ENCODE data around the gene IL22RA1.

The IL22RA1 gene, protein sequence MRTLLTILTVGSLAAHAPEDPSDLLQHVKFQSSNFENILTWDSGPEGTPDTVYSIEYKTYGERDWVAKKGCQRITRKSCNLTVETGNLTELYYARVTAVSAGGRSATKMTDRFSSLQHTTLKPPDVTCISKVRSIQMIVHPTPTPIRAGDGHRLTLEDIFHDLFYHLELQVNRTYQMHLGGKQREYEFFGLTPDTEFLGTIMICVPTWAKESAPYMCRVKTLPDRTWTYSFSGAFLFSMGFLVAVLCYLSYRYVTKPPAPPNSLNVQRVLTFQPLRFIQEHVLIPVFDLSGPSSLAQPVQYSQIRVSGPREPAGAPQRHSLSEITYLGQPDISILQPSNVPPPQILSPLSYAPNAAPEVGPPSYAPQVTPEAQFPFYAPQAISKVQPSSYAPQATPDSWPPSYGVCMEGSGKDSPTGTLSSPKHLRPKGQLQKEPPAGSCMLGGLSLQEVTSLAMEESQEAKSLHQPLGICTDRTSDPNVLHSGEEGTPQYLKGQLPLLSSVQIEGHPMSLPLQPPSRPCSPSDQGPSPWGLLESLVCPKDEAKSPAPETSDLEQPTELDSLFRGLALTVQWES

DNA sequence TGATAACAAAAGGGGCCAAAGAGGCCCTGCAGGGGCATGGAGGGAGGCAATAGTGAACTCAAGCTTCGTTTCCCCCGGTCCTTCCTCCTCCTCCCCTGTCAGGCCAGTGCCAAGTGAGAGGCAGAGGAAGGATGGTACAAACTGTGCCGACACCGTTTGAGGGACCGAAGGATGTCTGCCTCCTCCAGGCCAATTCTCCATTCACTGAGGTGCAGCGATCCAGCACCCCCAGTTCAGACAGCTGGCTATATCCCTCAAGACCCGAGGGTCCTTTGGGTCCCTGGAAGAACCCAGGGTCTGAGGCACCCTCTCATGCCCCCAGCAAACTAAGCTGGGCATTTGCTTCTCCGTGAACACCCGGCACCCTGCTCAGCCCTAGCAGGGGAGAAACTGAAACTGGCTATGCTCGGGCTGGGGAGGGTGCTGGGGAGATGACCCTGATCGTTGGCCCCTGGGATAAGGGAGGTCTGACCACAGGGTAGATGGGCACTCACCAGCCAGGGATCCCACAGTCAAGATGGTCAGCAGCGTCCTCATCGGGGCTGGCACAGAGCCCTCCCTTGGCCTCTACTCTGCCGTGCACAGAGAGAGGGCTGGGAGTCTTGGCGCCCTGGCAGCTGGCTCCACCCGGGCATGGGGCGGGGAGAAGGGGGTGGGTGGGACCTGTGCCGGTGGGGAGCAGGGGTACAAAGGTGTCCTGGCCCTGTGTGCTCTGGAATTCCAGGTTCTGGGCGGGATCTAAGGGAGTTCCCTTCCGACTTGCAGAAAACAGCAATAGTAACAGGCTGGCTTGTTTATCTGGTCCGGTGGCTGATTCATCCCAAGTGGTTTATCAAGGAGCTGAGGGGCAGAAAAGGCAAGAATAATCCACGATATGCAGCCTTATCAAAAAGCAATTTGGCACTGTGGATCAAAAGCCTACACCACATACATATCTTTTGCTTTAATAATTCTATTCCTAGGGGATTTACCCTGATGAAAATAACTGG is at the start of gene IL22RA1:
TSS of gene IL22RA1 (minus strand) at position 595 of the 989 bp plus-strand sequence. CDS start at position 537, 58 bp downstream.
- DNase-seq (ENCODE audit: low read depth), result no peak

DNA sequence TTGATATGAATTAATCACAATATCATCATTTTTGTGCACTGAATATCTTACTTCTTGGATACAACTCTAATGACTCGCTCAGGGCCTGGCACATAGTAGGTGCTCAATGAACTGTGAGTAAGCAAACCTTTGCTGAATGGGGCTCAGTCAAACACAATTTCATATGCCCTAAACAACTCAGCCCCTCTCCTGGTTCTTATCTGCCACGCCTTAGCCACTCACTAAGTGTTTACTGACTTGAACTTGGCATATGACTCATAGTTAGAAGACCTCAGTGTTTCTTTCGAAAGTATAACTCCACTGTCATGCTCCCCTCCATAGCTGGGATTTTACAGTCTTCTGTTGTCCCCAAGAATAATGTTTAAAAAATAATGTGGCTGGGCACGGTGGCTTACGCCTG is 48.9 kb upstream of the IL22RA1 start:
- DNase-seq (ENCODE audit: low read depth), result no peak

DNA sequence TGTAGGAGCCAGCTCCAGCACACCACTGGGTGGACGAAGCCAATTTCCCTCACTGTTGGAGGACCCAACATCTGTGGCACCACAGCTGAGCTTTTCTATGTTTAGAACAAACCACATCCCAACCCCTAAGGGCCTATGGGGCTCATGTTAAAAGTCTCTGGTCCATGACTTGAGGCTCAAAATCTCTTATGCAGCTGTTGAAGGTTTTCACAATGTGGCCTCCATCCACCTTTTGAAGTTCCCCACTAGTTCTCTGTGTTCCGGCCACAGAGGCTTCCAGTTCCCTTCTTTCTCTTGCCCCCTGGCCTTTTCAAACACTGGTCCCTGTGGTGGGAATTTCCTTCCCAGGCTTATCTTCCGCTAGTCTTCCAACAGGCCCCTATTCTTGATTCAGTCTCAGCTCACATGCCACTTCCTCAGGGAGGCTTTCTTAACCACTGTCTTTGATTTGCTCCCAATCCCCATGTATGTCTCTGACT is 48.1 kb upstream of the IL22RA1 start:
- no peak for DNase-seq (ENCODE audit: low read depth)

DNA sequence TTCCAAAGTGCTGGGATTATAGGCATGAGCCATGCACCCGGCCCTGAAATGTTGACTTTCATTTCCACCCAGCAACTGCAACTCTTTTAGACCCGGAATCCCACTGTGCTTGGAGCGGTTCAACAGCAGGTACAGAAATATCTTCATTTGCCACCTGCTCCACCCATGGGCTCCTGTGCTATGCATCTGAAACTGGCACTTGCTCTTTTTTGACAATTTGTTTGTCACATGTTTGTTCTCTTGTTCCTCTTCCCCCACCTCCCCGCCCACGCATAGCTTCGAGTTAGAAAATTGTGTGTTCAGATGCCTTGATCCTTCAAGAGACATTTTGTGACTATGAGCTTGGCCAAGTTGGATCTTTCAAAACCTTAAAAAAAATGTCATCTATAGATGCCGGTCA is 46.6 kb upstream of the IL22RA1 start:
- DNase-seq (ENCODE audit: low read depth), result no peak

DNA sequence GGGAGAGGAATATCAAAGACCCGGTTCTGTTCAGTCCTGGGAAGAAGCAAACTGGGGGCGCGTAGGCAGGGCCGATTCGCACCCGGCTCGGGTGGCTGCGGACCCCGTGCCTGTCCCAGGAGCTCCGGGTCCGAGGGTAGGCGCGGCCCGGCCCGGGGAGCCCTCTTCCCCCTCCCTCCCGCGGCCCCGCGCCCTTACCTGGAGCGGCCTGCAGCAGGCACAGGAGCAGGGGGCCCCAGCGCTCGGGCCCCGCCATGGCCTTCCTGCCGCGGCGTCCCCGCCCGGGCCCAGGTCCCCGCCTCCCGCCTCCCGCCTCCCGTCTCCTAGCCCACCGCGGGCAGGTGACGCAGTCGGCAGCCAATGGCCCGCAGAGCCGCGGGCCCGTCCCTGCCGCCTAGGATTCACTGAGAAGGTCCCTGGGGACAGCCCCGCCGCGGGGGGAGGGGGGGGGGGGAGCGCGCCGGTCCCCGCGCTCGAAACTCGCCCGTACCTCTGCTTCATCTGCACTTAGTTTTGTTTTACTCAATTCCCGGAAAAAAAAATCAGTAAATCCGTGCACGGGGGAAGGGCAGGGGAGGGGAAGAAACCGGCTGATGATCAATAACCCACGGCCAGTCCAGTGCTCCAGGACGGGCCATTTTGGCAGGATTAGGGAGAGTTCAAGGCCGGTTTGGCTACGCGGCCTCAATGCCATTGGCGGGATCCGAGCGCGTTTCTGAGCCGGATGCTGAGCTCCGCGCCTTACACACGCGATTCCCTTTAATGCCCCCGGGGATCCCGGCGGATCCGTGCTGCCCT is 44.3 kb upstream of the IL22RA1 start, which contains the start of gene IFNLR1:
TSS of gene IFNLR1 (minus strand) at position 297 of the 798 bp plus-strand sequence. CDS start at position 256, 41 bp downstream.
- DNase-seq (ENCODE audit: low read depth), result peak; percentile 58

DNA sequence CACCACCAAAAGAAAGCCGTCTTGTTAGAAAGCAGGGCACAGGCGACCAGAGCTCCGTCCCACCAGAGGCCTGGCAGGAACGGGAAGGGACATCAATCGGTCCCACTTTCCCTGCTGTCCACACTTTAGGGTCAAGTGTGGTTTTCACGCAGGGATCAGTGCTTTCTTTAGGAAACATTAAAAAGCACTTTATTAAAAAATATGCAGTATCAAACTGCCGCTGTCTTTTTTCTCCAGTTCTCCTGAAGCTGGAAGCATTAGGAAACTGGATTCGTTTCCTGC is 43.7 kb upstream of the IL22RA1 start:
- DNase-seq (ENCODE audit: low read depth), result no peak

DNA sequence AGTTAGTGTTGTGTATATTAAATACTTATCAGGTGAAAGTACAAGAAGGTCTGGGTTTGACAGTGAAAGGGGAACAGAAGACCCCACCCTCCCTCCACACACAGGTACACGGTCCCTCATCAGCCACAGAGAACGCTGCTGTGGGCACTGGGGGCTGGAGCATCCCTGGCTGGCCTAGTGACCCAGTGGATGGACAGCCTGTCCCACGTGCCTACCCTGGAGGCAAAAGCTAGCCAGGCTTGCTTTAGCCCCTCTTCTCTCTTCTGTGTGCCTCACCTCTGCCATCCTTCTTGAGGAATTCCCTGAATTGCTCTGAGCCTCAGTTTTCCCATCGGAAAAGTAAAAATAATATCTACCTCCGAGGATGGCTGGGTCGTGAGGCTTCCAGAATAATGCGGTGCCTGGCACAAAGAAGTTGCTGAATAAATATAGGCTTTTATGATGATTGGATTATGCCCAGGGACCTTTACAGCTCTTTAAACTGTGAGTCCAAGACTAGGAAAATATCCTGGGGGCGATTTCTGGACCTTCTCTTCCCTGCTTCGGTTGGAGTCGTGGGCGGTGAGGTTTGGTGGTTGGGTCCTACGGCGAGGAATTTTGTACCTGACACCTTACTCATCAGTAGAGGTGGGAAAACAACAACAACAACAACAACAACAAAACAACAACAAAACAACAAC is 43.2 kb upstream of the IL22RA1 start:
- no peak for DNase-seq (ENCODE audit: low read depth)

DNA sequence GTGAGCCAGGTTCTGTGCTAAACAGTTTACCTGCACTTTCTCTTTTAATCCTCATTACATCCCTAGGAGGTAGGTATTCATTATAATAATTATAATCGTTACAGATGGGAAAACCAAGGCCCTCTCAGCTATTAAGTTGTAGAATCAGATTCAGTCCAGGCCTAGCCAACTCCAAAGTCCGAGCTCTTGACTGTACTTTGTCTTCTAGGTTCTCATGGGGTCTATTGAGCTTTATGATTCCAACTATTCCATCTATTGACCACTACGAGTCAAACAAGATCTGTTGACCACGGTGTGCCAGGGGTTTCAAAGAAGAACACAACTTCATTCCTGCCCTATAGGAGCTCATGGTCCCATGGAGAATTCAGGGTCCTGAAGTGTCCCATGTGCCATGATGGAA is 42.1 kb upstream of the IL22RA1 start:
- no peak for DNase-seq (ENCODE audit: low read depth)

DNA sequence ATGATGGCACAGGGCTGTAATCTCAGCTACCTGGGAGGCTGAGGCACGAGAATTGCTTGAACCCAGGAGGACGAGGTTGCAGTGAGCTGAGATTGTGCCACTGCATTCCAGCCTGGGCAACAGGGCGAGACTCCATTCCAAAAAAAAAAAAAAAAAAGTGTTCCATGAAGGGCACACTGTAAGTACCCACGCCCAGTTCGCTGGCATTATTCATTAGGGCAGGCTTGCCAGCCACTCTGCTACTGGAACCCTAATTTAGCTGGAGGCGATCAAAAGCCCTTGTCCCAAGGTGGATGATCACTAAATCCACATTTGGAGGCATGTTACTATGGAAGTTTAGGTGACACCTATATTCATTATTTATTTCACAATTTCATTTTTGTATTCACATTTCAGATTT is 39.1 kb upstream of the IL22RA1 start:
- DNase-seq (ENCODE audit: low read depth), result no peak

DNA sequence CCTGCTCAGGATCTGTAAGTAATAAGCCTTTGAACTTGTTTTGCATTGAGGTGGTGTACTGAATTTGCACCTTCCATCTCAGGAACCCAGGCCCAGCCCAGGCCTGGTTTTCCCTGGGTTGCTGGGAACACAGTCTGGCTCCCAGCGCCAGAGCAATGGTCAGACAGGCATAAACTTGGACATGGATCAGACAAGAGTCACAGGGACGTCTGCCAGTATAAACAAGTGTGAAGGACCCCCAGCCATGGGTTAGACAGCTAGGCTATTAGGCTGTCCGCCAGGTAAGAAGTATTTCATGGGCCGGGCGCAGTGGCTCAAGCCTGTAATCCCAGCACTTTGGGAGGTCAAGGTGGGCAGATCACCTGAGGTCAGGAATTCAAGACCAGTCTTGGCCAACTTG is 38.7 kb upstream of the IL22RA1 start:
- no peak for DNase-seq (ENCODE audit: low read depth)

DNA sequence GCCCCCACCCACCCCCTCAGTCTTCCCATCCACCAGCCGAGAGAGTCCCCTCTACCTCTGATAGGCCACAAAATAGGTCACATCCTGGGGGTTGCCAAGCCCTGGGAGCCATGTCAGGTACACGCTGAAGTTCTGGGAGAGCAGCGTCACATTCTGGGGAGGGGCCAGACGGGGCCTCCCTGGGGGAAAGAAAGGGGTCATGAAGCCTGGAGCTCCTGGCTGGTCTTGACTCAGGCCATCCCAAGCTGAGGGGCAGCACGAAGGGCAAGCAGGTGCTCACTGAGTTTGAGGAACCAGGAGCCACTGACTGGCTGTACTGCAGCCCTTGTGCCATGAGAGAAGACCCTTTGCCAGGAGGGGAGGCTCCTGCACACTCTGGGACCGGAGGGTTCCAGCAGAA is 37.7 kb upstream of the IL22RA1 start:
- DNase-seq (ENCODE audit: low read depth), result no peak

DNA sequence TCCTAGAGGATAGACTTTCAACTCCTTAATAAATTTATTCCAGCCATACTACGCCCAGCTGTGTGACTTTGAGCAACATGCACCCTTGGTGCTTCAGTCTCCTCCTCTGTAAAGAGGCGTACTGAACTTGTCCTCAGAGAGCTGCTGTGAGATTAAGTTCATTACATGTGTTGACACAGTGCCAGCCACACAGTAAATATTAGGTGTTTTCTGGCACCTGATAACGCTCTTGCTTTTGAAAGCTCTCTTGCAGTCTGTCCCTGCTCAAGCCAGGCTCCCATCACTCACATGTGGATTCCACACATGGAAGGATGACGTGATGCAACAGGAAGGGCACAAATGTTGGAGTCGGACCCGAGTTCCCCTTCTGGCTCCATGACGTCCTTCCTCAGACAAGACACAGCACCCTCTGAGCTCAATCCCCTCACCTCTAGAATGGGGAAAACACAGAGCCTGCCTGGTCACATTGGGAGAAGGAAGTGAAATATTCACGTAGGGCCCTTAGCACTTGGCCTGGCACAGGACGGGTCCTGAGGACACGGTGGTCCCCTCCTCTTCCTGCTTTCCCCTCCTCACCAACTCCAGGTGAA is 36.4 kb upstream of the IL22RA1 start:
- DNase-seq (ENCODE audit: low read depth), result no peak

DNA sequence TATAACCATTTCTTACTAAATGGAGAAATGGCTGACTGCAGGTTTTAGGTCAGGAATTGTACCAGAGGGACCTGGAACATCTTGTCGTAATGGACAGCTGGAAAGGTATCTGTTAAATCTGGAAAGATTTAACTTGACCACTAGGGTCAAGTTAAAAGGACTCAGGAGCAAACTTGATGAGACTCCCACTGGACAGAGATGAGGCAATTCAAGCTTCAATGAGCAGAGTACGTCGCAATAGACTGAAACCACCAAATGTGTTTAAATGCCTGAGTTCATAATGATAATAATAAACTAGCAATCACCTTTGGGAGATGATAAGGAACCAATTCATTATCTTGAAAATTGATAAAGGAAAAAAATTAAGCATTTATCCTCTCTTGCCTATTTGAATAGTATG is 35.5 kb upstream of the IL22RA1 start:
- no peak for DNase-seq (ENCODE audit: low read depth)

DNA sequence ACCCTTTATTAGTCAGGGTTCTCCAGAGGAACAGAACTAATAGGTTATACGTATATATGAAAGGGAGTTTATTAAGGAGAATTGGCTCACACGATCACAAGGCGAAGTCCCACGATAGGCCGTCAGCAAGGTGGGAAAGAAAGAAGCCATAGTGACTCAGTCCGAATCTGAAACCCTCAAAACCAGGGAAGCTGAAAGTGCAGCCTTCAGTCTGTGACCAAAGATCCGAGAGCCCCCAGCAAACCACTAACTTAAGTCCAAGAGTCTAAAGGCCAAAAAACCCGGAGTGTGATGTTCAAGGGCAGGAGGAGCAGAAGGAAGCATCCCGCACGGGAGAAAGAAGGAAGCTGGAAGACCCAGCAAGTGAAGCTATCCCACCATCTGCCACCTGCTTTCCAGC is 34.2 kb upstream of the IL22RA1 start:
- no peak for DNase-seq (ENCODE audit: low read depth)

DNA sequence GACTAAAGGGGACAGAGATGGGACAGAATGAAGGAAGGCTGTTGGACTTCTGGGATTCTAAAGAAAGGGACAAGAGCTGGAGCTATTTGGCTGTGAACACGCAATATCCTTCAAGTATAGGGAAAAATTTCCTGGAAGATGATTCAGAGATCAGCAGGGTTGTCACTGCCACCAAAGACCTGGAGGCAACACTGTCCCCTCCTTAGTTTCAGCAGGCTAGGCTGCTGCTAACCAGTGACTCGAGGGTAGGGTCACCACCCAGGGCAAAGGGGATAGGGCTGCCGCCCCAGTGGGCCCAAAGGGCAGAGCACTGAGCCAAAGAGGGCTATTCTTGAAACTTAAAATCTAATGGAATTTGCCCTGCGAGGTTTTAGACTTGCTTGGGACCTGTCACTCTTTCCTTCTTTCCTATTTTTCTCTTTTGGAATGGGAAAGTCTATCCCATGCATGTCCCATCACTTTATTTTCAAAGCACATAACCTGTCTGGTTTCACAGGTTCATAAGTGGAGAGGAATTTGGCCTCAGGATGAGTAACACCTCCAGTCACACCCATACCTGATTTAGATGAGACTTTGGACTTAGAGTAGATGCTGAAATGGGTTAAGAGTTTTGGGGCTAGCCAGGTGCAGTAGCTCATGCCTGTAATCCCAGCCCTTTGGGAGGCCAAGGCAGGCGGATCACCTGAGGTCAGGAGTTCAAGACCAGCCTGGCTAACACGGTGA is 32.3 kb upstream of the IL22RA1 start:
- DNase-seq (ENCODE audit: low read depth), result no peak

DNA sequence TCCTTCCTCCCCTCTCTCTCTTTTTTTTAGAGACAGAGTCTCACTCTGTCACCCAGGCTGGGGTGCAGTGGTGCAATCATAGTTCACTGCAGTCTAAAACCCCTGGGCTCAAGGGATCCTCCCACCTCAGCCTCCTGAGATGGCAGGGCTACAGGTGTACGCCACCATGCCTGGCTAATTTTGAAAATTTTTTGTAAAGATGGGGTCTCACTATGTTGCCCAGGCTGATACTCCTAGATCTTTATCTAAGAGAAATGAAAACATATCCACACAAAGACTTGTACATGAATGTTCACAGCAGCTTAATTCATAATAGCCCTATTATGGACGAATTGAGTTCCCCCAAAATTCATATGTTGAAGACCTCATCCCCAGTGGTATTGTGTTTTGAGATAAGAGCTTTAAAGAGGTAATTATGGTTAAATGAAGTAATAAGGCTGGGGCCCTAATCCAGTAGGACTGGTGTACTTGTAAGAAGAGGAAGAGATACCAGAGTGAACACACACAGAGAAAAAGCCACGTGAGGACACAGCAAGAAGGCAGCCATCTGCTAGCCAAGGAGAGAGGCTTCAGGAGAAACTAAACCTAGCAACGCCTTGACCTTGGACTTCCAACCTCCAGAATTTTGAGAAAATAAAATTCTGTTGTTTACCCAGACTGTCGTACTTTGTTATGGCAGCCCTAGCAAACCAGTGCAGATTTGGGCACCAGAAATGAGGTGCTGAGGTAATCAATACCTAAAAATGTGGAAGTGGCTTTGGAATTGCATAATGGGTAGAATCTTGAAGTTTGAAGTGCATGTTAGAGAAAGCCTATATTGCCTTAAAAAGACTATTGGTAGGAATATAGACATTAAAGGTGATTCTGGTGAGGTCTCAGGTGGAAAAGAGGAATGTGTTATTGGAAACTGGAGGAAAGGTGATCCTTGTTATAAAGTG is 31.0 kb upstream of the IL22RA1 start:
- DNase-seq (ENCODE audit: low read depth), result no peak

DNA sequence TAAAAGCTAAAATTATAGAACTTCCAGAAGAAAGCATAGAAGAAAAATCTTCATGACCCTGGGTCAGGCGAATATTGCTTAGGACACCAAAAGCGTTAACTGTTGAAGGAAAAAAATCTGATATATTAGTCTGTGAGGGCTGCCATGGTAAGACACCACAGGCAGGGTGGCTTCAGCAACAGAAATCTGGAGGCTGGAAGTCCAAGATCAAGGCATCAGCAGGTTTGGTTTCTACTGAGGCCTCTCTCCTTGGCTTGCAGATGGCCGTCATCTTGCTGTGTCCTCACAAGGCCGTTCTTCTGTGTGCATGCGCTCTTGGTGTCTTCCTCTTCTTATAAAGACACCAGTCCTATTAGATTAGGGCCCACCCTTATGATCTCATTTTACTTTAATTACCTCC is 29.7 kb upstream of the IL22RA1 start:
- no peak for DNase-seq (ENCODE audit: low read depth)

DNA sequence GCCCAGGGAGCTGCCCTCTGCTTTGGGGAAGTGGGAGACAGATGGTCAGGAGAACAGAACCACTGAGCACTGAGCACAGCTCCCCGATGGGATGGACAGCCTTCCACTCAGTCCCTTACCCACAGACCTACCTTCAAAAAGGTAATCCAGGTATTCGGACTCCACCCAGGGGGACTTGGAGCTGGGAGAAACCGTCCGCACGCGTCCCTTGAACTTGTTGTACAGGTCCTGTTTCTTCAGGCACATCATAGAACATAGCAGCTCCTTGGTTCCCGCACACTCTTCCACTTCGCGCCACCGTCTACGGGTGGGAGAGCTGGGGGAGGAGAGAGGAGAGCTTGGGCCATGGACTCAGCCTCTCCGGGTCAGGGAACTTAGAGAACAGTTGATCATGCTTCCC is 26.3 kb upstream of the IL22RA1 start:
- no peak for DNase-seq (ENCODE audit: low read depth)

DNA sequence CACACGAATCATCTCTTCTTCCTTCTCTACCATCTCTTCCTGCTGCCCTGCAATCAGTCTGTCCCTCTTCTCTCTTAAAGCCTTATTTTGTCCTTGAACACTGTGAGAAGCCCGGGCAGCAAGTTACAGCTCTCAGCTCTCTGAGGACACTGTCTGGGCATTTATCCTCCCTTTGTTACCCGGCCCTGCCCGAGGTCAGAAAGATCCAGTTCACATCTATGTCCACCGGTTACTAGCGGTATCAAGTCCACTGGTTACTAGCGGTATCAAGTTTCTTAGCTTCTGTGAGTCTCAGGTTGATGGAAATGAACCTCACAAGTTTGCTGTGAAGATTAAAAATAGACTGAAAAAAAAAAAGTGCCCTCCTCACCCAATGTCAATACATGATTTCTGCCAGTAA is 25.3 kb upstream of the IL22RA1 start:
- DNase-seq (ENCODE audit: low read depth), result no peak
